Measurements from ENCODE around the gene NTN1. TPM values are rescaled to one million over a fixed set of nuclear protein-coding genes. Genes with fewer than 3 reads are reported as not detected.

The NTN1 gene
- total and polyA plus RNA-seq, 11 donors: 9.3 to 25.8 (median 17.3) TPM

DNA sequence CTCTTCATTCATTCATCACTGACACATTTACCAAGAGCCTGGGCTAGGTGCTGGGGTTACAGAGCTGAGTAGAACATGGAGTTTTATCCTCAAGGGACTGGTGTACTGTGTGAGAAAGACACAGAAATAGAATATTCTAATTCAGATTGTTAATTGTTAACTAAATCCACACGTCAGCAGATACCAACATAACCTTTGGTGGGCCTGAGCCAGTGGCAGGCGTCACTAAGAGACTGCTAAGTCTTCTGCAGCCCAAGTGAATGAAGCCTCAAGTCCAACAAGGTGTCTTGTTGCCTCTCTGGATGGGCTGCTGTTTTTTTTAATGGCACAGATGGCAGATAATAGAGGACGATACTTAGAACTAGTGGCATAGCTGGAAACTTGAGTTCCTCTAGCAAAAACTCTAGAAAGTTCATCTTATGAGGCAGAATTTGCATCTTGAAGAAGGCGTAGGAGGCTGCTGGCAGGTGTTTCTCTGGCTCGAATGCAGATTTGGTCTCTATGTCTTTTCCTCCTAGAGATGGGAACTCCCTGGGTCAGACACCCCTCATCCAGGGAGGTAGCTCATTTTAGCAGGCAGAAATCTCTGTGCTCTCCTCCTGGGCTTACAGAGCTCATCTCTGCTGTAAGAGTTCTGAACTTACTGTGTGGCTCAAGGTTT, 179.5 kb downstream of the NTN1 start:
- WGBS, 4 donors: 82 to 92% (median 88%) methylated on average over 5 of the region's 5 CpGs
- intact Hi-C loops (cut with DNase I): no loop called here
- DNase-seq: no peak
- peaks cover 0 to 7% (median 0%) of the 10 kb centered on the region in 12 donors for H3K4me1 ChIP-seq
- H3K27me3 ChIP-seq: no peaks in the 10 kb centered on the region
- ATAC-seq: no peak
- H3K9me3 ChIP-seq: no peaks in the 10 kb centered on the region
- TF ChIP-seq, protein P1, sequence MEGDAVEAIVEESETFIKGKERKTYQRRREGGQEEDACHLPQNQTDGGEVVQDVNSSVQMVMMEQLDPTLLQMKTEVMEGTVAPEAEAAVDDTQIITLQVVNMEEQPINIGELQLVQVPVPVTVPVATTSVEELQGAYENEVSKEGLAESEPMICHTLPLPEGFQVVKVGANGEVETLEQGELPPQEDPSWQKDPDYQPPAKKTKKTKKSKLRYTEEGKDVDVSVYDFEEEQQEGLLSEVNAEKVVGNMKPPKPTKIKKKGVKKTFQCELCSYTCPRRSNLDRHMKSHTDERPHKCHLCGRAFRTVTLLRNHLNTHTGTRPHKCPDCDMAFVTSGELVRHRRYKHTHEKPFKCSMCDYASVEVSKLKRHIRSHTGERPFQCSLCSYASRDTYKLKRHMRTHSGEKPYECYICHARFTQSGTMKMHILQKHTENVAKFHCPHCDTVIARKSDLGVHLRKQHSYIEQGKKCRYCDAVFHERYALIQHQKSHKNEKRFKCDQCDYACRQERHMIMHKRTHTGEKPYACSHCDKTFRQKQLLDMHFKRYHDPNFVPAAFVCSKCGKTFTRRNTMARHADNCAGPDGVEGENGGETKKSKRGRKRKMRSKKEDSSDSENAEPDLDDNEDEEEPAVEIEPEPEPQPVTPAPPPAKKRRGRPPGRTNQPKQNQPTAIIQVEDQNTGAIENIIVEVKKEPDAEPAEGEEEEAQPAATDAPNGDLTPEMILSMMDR (IDR thresholded peaks at IDR 0.05): no peak
- TF ChIP-seq POLR2A (IDR thresholded peaks at IDR 0.05): no peak
- no peak overlapping the region for H3K4me3 ChIP-seq
- H3K27ac ChIP-seq: no peak overlapping the region
- no peaks in the 10 kb centered on the region for H3K36me3 ChIP-seq

DNA sequence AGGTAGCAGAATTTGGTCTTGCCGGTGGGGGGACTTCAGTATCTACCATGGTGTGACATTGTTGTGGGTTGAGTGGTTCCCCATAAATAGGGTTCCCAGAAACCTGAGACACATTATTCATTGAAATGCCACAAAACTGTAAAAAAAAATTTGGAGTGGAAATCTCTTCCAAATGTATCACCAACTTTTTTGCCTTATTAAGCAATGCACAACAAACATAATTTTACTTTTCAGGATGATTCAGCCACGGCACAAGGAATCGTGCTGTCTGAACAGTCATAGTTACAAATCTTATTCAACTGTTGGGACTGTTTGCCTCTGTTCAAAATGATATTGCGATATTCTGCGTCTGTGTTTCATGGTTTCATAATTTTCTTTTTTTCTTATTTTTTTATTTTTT, 181.2 kb downstream of the NTN1 start:
- DNase-seq (no peak), ATAC-seq (no peak)
- peaks cover 0 to 12% (median 0%) of the 10 kb centered on the region in 12 donors for H3K4me1 ChIP-seq
- no peak overlapping the region for H3K4me3 ChIP-seq
- 86 to 95% (median 94%) methylated on average over 5 of the region's 5 CpGs for WGBS, 4 donors
- intact Hi-C loops (cut with DNase I): no loop called here
- TF ChIP-seq, protein P1 (IDR thresholded peaks at IDR 0.05): no peak
- TF ChIP-seq POLR2A (IDR thresholded peaks at IDR 0.05): no peak
- no peaks in the 10 kb centered on the region for H3K27me3 ChIP-seq
- H3K36me3 ChIP-seq: no peaks in the 10 kb centered on the region
- no peaks in the 10 kb centered on the region for H3K9me3 ChIP-seq
- H3K27ac ChIP-seq: no peak overlapping the region

- ATAC-seq (no peak), DNase-seq (no peak)
- H3K4me1 ChIP-seq: peaks cover 0 to 12% (median 0%) of the 10 kb centered on the region in 12 donors
- H3K9me3 ChIP-seq: no peaks in the 10 kb centered on the region
- intact Hi-C loops (cut with DNase I): no loop called here
- no peaks in the 10 kb centered on the region for H3K27me3 ChIP-seq
- no peaks in the 10 kb centered on the region for H3K36me3 ChIP-seq
- H3K27ac ChIP-seq: no peak overlapping the region
- no peak for TF ChIP-seq POLR2A (IDR thresholded peaks at IDR 0.05)
- TF ChIP-seq, protein P1 (IDR thresholded peaks at IDR 0.05): no peak
- no peak overlapping the region for H3K4me3 ChIP-seq
- 53 to 69% (median 66%) methylated on average over 3 of the region's 3 CpGs for WGBS, 4 donors
Measured at GRCh38 chr17:9203771-9204425, 182.6 kb downstream of the NTN1 start.

DNA sequence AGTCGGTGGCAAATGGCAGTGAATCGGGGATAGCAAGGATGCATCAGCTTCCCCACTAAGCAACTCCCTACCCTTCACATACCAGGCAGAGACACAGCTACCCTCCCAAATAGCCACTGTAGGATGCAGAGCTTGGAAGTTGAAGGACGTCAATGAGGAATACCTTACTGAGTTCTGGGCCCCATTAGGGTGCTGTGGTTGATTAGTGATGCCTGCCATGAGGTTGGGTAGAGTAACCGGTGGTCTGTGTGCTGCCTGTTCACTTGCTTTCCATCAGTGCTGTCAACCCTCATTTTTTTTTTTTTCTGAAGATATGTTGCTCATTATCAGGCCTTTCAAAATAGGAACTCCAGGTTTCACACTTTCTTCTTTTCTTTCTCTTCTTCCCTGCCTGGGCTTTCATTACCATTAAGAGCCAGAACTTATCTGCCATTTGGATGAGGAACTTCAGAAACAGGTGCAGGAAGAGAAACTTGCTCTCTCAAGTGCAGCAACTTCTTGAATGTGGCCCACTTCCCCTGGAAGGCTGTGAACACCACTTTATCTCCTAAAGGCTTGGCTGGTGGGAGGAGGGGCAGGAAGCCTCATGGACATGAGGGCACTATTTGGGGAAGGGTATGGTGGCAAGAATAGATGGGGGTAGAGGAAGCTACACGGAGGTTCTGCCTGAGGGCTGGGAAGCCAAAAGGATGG, 183.5 kb downstream of the NTN1 start:
- no peak overlapping the region for H3K4me3 ChIP-seq
- no peaks in the 10 kb centered on the region for H3K36me3 ChIP-seq
- peaks cover 0 to 12% (median 0%) of the 10 kb centered on the region in 12 donors for H3K4me1 ChIP-seq
- 73 to 84% (median 79%) methylated on average over 3 to 5 of the region's 5 CpGs for WGBS, 4 donors
- DNase-seq (no peak), ATAC-seq (no peak)
- no peaks in the 10 kb centered on the region for H3K9me3 ChIP-seq
- intact Hi-C loops (cut with DNase I): no loop called here
- H3K27me3 ChIP-seq: no peaks in the 10 kb centered on the region
- no peak overlapping the region for H3K27ac ChIP-seq
- TF ChIP-seq, protein P1 (IDR thresholded peaks at IDR 0.05): no peak
- no peak for TF ChIP-seq POLR2A (IDR thresholded peaks at IDR 0.05)

Measured in heart left ventricle (tissue), 16 donors.